Kidney (tissue), 14 donors: ENCODE data around the gene CTDSP1. TPM values are rescaled to one million over a fixed set of nuclear protein-coding genes. Genes with fewer than 3 reads are reported as not detected.

Source experiments
- DNase-seq, 5 donors: peaks; one replicate each; pipeline ENCODE4 v3.0.0-alpha.2; 2013 to 2020
- FAIRE-seq: peaks from 2 replicates; lab custom pipeline; 2012; peaks lifted over from hg19 to GRCh38; lab: Jason Lieb, UNC
- H3K27ac ChIP-seq, 2 donors: one replicate each; pipeline ENCODE4 v1.7.0; 2013; ENCODE audit warnings: low read depth in 2 of 2, low read length in 2 of 2, inconsistent platforms in 1 of 2
- H3K27me3 ChIP-seq: one replicate; pipeline ENCODE4 v1.7.1; 2013; ENCODE audit warnings: low read length, inconsistent platforms; ENCODE audit not compliant: control insufficient read depth, insufficient read depth
- H3K36me3 ChIP-seq, 3 donors: one replicate each; pipeline versions ENCODE4 v1.7.0 to v1.7.1; 2013; ENCODE audit warnings: low read length in 3 of 3, control low read depth in 1 of 3, inconsistent platforms in 1 of 3; ENCODE audit not compliant: insufficient read depth in 3 of 3, control insufficient read depth in 2 of 3
- H3K4me1 ChIP-seq, 3 donors: one replicate each; pipeline versions ENCODE4 v1.7.0 to v1.7.1; 2013; ENCODE audit warnings: low read length in 3 of 3, inconsistent platforms in 1 of 3, low read depth in 1 of 3; ENCODE audit not compliant: control insufficient read depth in 2 of 3, insufficient read depth in 2 of 3
- H3K4me3 ChIP-seq, 3 donors: one replicate each; pipeline versions ENCODE4 v1.7.0 to v1.8.1; 2013; ENCODE audit warnings: low read length in 3 of 3, control low read depth in 1 of 3, inconsistent platforms in 1 of 3
- H3K9ac ChIP-seq, 3 donors: one replicate each; pipeline versions ENCODE4 v1.7.0 to v1.7.1; 2013; ENCODE audit warnings: low read length in 3 of 3, control low read depth in 1 of 3, inconsistent platforms in 1 of 3
- H3K9me3 ChIP-seq, 3 donors: one replicate each; pipeline versions ENCODE4 v1.7.0 to v1.7.1; 2013; ENCODE audit warnings: low read length in 3 of 3, control low read depth in 1 of 3, inconsistent platforms in 1 of 3; ENCODE audit not compliant: control insufficient read depth in 2 of 3, insufficient read depth in 1 of 3
- CTCF ChIP-seq: IDR thresholded peaks from 3 replicates; pipeline ENCODE4 v1.5.1; 2012; ENCODE audit warnings: mild to moderate bottlenecking, moderate library complexity, borderline replicate concordance; ENCODE audit not compliant: insufficient read depth; ENCODE audit errors: extremely low read depth
- intact Hi-C: fragments of 100-400 bp; cut with DNase I; formaldehyde crosslinking; loops from one replicate; pipeline ENCODE4 v1.11.1; 2022
- polyA plus RNA-seq: library from polyadenylated mRNA; stranded (reverse); fragments of 350-450 nt; fragmentation: Illumina TruSeq; extraction: RNeasy Lipid Tissue Mini Kit (QIAGEN cat#74804); gene quantifications from one replicate; pipeline ENCODE4 v1.2.3, GENCODE V29; 2014; ENCODE audit warnings: low read depth, low replicate concordance; ENCODE audit not compliant: insufficient read depth
- total RNA-seq: library from RNA; stranded (reverse); fragmentation: NEBNext Ultra II Directional; extraction: Animal tissue kit (Norgen Biotek cat#: 25700); gene quantifications from one replicate; pipeline ENCODE4 v1.2.1, GENCODE V29; 2021
- donor health status: control.
- donor health status: control.
- donor health status: control.
- donor health status: control.
- donor health status: control.
- donor health status: DM: yes; HTN: yes; CAD: no.
- donor health status: Normal renal cell carcinoma (clear cell type).

Gene CTDSP1
- total and polyA plus RNA-seq, 2 donors from 2014 or later, result 118 to 196 TPM

- no peak for FAIRE-seq
- Histone ChIP-seq H3K9ac (no peak overlapping the region), H3K9me3 (no peaks in the 10 kb centered on the region), H3K4me3 (no peak overlapping the region), H3K27me3 (no peaks in the 10 kb centered on the region), H3K4me1 (peaks cover 0 to 13% (median 7%) of the 10 kb centered on the region in 3 donors), H3K36me3 (no peaks in the 10 kb centered on the region), H3K27ac (no peak overlapping the region)
- intact Hi-C loops, result loop anchor here (10.0 kb wide), 1 partner anchor 100 kb away; the partner anchor contains the start of gene TMBIM1
- no peak for TF ChIP-seq CTCF
- DNase-seq, result no peak
Observed at GRCh38 chr2:218395090-218395444, 4.6 kb upstream of the CTDSP1 start.

- DNase-seq, result peak in 1 of 5 donors; percentile 86
- no peak for TF ChIP-seq CTCF
- peaks cover 0 to 13% (median 7%) of the 10 kb centered on the region in 3 donors for H3K4me1 ChIP-seq
- peak overlapping the region in 2 of 3 donors; percentile 7 to 8 for H3K9ac ChIP-seq
- no peaks in the 10 kb centered on the region for H3K9me3 ChIP-seq
- intact Hi-C loops, result loop anchor here (10.0 kb wide), 1 partner anchor 101 kb away; the partner anchor contains the start of gene TMBIM1
- H3K36me3 ChIP-seq, result no peaks in the 10 kb centered on the region
- FAIRE-seq, result no peak
- H3K4me3 ChIP-seq, result peak overlapping the region; percentile 13 to 97 (median 48)
- no peaks in the 10 kb centered on the region for H3K27me3 ChIP-seq
- H3K27ac ChIP-seq, result peak overlapping the region; percentile 99
Observed at GRCh38 chr2:218395456-218395825, 4.2 kb upstream of the CTDSP1 start.

- Histone ChIP-seq H3K4me1 (peaks cover 0 to 14% (median 7%) of the 10 kb centered on the region in 3 donors), H3K27me3 (no peaks in the 10 kb centered on the region), H3K9me3 (no peaks in the 10 kb centered on the region), H3K4me3 (peak overlapping the region; percentile 79 to 97 (median 89)), H3K9ac (peak overlapping the region; percentile 64 to 96 (median 81)), H3K27ac (peak overlapping the region; percentile 99), H3K36me3 (no peaks in the 10 kb centered on the region)
- peak; percentile 78 for TF ChIP-seq CTCF
- intact Hi-C loops, result loop anchor here (10.0 kb wide), 1 partner anchor 101 kb away; the partner anchor contains the start of gene TMBIM1
- peak; percentile 97 to 99 (median 98) for DNase-seq
- no peak for FAIRE-seq
Observed at GRCh38 chr2:218395826-218396687, 3.6 kb upstream of the CTDSP1 start.
